Measurements from ENCODE around the gene ZNF384.
A peak's percentile ranks its signal among the peaks of the same experiment; 100 is the strongest.
"Not testable (repeated sequence)": the region's sequence is repeated elsewhere in the genome, so short reads cannot be mapped to it uniquely, and the experiment has no call there.

Gene ZNF384

DNA sequence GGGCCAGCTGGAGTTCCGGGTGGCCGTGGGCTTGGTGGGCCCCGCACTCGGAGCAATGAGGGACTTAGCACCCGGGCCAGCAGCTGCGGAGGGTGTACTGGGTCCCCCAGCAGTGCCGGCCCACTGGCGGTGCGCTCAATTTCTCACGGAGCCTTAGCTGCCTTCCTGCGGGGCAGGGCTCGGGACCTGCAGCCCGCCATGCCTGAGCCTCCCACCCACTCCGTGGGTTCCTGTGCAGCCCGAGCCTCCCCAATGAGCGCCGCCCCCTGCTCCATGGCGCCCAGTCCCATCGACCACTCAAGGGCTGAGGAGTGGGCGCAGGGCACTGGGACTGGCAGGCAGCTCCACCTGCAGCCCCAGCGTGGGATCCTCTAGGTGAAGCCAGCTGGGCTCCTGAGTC lies 19.2 kb upstream of the ZNF384 start:
- not testable (repeated sequence) for H3K4me3 Mint-ChIP-seq, H3K27ac Mint-ChIP-seq, H3K4me1 Mint-ChIP-seq, H3K36me3 Mint-ChIP-seq, H3K9me3 Mint-ChIP-seq, ATAC-seq
- peaks cover 56% of the 10 kb centered on the region for H3K27me3 Mint-ChIP-seq

DNA sequence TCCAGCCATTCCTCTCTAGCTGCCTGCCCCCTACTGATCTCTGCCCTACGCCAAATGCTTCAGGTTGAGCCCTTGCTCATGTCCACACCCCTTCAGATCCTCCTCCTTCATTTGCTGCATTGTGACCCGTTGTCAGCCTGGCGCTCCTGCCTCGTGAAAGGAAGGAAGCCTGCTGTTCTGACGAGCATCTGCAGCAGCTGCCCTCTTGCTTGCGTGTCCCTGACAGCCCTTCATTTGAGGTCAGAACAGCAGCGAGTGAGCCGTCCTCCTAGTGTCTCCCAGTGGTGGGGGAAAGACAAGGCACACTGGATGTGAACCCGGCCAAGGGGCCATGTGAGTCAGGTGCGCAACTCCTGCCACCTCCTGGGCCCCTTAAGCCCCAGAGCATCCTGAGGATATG lies 14.5 kb upstream of the ZNF384 start:
- peaks cover 77% of the 10 kb centered on the region for H3K27me3 Mint-ChIP-seq
- H3K27ac Mint-ChIP-seq, result no peak overlapping the region
- H3K4me3 Mint-ChIP-seq, result no peak overlapping the region
- ATAC-seq, result no peak
- H3K4me1 Mint-ChIP-seq, result peaks cover 20% of the 10 kb centered on the region
- peaks cover 3% of the 10 kb centered on the region for H3K9me3 Mint-ChIP-seq
- H3K36me3 Mint-ChIP-seq, result peaks cover 6% of the 10 kb centered on the region

DNA sequence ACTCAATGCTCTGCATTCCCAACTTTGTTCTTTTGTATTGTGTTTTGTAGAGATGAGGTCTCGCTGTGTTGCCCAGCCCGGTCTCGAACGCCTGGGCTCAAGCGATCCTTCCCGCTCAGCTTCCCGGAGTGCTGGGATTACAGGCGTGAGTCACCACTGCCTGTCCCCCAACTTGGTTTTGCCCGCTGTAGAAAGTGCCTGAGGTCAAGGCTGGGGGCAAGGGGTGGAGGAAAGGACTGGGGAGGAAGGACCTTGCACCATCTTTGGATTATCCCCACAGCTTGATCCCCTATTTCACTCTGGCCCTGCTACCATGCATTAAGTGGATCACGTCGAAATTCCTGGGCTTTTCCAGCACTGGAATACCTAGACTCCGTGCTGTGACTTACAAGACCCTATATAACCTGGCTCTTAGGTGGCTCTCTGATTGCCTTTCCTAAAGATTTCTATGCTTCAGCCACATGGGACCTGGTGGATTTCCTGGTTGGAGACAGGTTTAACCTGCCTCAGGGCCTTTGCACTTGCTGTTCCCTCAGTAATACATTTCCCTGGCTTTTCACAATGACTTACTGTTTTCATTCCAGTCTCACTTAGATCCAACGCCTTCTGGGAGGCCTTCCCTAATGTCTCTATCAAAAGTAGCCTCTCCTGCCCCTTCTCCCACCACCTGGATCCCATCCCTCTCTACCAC lies 12.0 kb upstream of the ZNF384 start:
- Mint-ChIP-seq H3K36me3 (peaks cover 6% of the 10 kb centered on the region), H3K27ac (no peak overlapping the region), H3K27me3 (peaks cover 65% of the 10 kb centered on the region), H3K4me3 (peak overlapping the region; percentile 63), H3K9me3 (peaks cover 3% of the 10 kb centered on the region), H3K4me1 (peaks cover 41% of the 10 kb centered on the region)
- ATAC-seq, result no peak

DNA sequence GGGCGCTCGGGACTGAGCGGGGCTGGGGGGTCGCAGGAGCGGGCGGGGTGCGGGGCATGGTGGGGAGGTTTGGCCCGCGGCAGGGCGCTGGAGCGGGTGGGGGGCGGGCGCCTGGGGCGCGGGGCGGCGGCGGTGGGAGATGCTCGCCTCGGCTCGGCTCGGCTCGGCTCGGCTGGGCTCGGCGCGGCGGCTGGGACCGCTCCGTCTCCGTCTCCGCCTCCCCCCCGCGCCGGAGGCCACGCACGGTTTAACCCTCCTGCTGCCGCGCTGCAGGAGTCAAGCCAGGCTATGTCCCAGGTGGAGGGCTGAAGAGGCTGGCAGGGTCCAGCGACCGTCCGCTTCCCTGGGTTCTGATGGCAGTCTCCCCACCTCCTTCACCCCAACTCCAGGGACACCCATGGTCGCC lies 11.5 kb upstream of the ZNF384 start, which contains the start of gene PIANP:
PIANP (minus strand) TSS at position 170 of the 406 bp plus-strand sequence. CDS start 2,754 bp downstream, outside the sequence.
- peak within 1 kb of the TSS; percentile 73 for H3K4me3 Mint-ChIP-seq
- H3K9me3 Mint-ChIP-seq, result peaks cover 3% of the 10 kb centered on the region
- H3K4me1 Mint-ChIP-seq, result peaks cover 46% of the 10 kb centered on the region
- ATAC-seq, result peak; percentile 3
- H3K36me3 Mint-ChIP-seq, result peaks cover 6% of the 10 kb centered on the region
- peaks cover 63% of the 10 kb centered on the region for H3K27me3 Mint-ChIP-seq
- peak within 1 kb of the TSS; percentile 62 for H3K27ac Mint-ChIP-seq

DNA sequence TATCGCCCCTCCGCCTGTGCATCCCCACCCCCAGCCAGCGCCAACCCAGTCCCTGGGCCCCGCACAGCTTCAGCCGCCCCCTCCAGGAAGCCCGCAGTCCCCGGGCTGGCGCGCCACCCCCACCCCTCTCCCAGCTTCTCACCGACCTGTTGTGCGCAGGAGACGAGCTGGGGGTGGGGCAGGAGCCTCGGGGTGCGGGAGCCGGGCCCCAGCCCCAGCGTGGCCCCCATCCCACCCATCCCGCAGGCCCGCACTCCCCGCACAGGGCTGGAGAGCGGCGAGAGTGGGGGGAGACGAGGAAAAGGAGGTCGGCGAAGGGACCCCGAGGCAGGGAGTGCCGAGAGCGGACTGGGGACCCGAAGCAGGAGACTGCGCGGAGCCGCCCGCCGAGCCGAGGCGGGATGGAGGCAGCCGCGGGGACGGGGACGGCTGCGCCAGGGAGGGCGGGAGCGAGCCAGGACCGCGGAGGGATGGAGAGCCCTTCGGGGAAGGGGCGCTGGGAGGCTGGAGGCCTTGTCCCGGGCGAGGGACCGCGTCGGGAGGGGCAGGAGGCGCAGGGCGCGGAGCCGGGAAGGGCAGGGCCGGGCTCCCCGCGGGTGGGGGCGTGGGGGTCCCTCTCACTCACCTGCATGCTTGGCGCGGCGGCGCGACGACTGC lies 10.9 kb upstream of the ZNF384 start:
- H3K36me3 Mint-ChIP-seq, result peaks cover 6% of the 10 kb centered on the region
- H3K27ac Mint-ChIP-seq, result peak overlapping the region; percentile 62
- H3K4me1 Mint-ChIP-seq, result peaks cover 52% of the 10 kb centered on the region
- ATAC-seq, result no peak
- peaks cover 58% of the 10 kb centered on the region for H3K27me3 Mint-ChIP-seq
- peak overlapping the region; percentile 73 for H3K4me3 Mint-ChIP-seq
- H3K9me3 Mint-ChIP-seq, result peaks cover 3% of the 10 kb centered on the region

DNA sequence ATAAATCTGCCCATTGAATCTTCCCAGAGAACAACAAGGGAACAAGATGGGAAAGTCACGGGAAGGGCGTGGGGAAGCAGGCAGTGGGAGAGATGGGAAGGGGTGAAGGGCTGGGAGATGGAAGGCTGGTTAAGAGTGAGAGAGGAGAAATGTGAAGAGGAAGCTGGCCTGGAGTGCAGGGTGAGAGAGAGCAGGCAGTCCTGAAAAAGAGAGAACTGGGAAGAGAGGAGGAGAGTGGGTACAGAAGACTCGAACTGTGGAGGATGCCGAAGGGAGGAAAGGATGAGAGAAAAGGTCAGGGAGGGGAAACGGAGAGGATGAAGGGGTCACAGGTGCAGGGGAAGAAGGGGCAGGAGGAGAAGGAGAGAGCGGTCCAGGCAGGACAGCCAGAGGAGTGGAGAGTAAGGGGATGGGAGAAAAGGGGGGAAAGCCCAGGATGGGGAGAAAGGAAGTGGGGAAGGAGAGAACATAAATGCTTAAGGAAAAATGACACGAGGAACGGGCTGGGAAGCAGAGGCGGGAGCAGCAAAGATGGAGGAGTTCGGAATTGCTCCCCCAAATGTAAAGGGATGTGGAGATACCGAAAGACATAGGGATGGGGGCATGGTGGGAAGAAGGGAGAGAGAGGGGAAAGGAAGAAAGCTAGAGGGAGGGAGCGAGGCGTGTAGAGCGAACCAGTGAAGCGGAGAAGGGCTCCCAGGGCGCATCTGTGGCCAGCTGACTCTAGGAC lies 10.2 kb upstream of the ZNF384 start:
- Mint-ChIP-seq H3K4me1 (peaks cover 59% of the 10 kb centered on the region), H3K36me3 (peaks cover 6% of the 10 kb centered on the region), H3K27ac (peak overlapping the region; percentile 62), H3K4me3 (peak overlapping the region; percentile 73), H3K27me3 (peaks cover 51% of the 10 kb centered on the region), H3K9me3 (peaks cover 3% of the 10 kb centered on the region)
- no peak for ATAC-seq

DNA sequence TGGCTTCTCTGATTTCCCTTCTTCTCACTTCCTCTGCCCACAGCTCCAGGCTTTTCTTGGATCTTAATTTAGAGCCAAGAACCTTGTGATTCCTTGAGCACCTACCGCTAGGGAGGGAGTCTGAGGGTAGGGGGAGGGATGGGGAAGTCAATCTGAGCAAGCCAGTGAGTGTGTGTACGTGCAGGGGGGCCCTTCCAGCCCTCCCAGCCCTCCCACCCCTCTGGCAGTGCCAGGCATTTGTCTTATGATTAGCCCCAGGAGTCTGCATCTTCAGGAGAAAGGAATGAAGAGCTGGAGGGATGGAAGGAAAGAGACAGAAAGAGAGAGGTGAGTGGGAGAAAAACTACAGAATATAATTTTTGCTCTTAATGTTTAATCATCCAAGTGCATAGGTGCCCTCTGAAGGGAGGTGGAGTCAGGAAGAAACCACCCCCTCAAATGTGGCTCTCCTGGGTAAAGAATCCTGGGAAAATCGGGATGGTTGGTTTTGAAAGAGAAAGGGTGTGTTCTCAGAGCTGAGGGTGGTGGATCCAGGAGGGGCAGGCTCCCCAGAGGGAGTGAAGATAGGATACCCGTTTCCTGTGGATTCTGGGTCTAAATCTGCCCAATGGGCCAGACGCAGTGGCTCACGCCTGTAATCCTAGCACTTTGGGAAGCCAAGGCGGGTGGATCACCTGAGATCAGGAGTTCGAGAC lies 9.3 kb upstream of the ZNF384 start:
- Mint-ChIP-seq H3K27ac (peak overlapping the region; percentile 62), H3K4me1 (peaks cover 68% of the 10 kb centered on the region), H3K27me3 (peaks cover 42% of the 10 kb centered on the region), H3K36me3 (peaks cover 6% of the 10 kb centered on the region), H3K9me3 (peaks cover 3% of the 10 kb centered on the region), H3K4me3 (no peak overlapping the region)
- no peak for ATAC-seq

DNA sequence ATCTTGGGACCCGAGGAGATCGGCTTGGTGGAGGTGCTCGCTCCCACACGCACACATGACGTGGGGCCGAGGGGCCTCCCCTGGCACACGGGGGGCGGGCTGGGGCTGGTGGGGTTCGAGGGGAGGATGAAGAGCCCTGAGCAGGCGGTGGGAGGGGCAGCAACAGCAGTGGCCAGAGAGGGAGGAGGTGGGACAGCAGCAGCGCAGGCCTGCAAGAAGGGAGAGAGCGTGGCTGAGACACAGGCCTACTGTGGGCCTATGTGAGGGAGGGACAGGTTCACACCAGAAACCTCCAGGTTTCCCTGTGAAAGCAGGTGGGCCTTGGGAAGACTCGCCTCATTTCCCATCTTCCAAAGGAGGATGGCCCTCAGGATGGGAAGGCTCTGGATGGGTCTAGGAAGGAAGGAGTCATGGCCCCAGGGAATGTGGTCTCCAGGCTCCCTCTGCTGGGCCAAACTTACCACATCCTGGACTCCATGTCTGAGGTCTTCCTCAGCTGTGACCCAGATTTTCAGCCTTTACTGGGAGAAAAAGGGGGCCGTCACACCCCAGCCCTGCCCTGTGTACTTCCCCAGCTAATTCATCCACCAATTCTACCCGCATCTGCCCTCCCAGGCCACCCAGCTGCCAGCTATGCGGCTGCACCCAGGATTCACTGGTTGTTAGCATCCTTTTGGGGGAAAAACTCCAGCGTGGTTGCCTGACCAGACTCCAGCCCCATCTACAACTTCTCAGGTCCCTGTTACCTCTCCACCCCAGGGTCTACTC lies 8.6 kb upstream of the ZNF384 start:
- Mint-ChIP-seq H3K9me3 (peaks cover 3% of the 10 kb centered on the region), H3K27me3 (peaks cover 34% of the 10 kb centered on the region), H3K4me3 (no peak overlapping the region), H3K36me3 (peaks cover 6% of the 10 kb centered on the region), H3K4me1 (peaks cover 72% of the 10 kb centered on the region), H3K27ac (peak overlapping the region; percentile 62)
- no peak for ATAC-seq

DNA sequence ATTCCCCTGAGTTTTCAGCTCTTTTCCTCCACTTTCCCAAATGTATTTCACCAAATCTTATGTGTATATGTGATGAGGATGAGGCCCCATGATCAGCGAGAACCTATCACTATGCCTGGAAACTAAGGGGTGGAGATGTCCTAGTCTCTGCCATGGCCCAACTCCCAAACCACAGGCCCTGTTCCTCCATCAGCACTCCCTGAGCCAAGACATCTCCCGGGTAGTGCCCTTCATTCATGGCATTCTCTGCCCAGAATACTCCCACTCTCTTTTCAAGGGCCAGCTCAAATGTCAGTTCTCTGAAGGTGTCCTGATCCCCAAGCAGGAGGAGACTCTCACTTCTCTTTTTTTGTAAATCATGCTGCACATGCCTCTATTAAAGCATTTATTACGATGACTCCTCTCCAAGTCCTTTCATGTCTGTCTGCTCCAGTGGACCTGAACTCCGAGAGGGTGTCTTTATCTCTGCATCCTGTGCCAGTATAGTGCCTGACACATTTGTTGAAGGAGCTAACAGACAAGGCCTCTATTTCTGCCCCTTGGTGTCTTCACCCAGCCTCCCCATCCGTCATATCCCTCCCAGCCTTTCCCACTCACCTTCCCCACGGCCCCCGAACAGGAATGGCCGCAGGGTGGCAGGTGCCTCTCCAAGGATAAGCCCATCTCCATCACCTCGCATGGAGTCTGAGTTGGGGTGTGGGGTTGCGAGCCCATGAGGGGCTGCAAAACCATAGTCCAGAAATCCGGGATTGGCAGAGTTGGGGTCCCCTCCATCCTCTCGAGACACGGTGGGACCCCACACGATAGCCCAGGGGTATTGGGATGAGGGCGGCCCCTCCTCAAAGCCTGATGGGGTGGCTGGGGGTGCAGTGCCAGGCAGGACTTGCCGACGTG lies 7.8 kb upstream of the ZNF384 start:
- Mint-ChIP-seq H3K27ac (peak overlapping the region; percentile 28), H3K4me3 (peak overlapping the region; percentile 13), H3K27me3 (peaks cover 26% of the 10 kb centered on the region), H3K4me1 (peaks cover 73% of the 10 kb centered on the region), H3K9me3 (peaks cover 3% of the 10 kb centered on the region), H3K36me3 (peaks cover 8% of the 10 kb centered on the region)
- ATAC-seq, result peak; percentile 92

DNA sequence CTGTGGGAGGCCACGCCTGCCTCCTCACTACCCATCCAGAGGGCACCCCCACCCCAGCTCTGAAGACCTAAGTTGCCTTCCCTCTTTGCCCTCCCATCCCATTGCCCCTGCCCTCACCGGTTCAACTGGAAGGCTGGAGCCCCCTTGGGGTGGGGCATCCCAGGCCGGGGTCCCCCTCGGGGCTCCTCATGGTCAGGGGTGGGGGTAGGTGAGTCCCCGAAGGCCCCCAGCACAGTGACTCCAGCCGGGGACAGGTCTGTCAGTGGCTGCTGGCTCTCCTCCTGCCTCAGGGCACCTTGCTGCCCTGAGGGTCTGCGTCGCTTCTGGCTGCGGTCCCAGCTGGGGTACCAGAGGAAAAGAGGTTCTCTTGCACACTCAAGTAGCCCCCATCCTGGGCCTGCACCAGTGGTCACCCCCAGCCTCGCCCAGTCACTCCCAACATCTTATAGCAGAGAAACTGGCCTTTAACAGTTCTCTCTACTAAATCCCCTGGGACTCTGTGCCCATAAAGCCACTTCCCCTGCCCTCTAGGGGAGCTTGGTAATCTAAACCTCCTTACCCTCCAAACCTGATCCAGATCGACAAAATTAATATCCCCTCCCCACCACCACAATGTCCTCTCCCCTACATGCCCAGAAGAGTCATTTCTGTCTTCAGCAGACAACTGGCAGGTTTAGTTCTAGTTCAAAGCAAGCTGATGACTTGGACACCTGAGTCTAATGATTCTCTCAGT lies 6.3 kb upstream of the ZNF384 start:
- Mint-ChIP-seq H3K4me3 (no peak overlapping the region), H3K27me3 (peaks cover 14% of the 10 kb centered on the region), H3K9me3 (no peaks in the 10 kb centered on the region), H3K36me3 (peaks cover 4% of the 10 kb centered on the region), H3K4me1 (peaks cover 74% of the 10 kb centered on the region), H3K27ac (no peak overlapping the region)
- ATAC-seq, result peak; percentile 40

DNA sequence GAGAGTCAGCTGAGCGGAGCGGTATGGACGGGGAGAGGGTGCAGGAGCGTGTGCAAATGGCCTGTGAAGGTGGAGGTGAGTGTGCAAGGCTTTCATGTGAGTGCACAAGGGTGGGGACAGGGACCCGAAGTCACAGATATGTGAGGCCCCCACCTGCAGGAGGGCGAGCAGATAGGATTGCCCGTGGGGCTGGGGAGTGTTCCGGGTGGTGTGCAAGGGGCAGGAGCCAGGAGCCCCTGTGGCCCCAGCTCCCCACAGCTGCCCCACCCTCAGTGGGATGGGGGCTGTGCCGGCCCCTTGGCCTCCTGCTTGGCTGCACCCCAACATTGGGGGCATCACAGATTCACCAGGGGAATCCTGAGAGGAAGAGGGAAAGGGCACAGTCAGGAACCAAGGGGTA lies 5.5 kb upstream of the ZNF384 start:
- Mint-ChIP-seq H3K27ac (peak overlapping the region; percentile 21), H3K4me1 (peaks cover 77% of the 10 kb centered on the region), H3K36me3 (peaks cover 4% of the 10 kb centered on the region), H3K27me3 (peaks cover 11% of the 10 kb centered on the region), H3K4me3 (no peak overlapping the region), H3K9me3 (no peaks in the 10 kb centered on the region)
- ATAC-seq, result no peak

DNA sequence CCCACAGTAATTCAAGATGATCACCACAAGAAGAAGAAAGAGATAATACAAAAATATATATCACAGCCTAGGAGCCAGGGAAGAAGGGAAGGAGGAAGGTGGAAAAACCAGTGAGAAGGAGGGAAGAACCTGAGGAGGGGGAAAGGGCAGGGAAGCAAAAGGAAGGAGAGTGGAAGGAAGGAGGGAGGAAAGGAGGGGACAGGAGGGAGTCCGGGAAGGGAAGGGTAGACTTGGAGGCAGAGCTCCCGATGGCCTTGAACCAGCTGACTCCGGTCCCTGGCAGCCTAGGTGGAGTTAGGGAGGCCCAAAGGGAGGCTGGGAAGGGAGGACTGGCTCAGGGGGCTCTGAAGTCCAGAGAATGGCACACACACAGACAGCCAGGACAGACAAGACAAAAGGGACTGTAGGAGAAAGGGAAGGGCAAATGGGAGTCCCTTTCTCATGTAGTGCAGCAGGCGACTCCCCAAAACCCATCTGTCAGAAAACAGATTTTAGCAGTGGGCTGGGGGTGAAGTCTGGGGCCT lies 4.7 kb upstream of the ZNF384 start:
- peaks cover 5% of the 10 kb centered on the region for H3K36me3 Mint-ChIP-seq
- peak overlapping the region; percentile 21 for H3K27ac Mint-ChIP-seq
- H3K27me3 Mint-ChIP-seq, result peaks cover 3% of the 10 kb centered on the region
- H3K4me3 Mint-ChIP-seq, result no peak overlapping the region
- no peaks in the 10 kb centered on the region for H3K9me3 Mint-ChIP-seq
- ATAC-seq, result no peak
- peaks cover 70% of the 10 kb centered on the region for H3K4me1 Mint-ChIP-seq

DNA sequence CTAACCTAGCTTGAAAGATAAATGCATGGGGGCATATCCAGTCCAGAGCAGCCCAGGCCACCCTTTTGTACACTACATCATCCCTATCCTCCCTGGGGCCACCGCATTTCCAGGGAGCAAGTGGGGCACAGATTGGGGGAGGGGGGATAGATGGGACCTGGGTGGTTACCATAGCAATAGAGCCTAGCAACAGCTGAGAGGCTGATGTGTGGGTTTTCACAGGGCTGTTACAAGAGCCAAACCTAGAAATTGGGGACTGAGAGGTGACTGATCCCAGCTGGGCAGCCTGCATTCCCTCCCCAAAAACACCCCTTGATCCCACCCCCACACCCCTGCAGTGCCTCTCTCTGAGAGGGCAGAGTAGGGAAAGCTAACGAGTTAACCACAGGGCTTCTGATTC lies 3.7 kb upstream of the ZNF384 start:
- no peaks in the 10 kb centered on the region for H3K9me3 Mint-ChIP-seq
- no peak overlapping the region for H3K27ac Mint-ChIP-seq
- peaks cover 13% of the 10 kb centered on the region for H3K36me3 Mint-ChIP-seq
- no peaks in the 10 kb centered on the region for H3K27me3 Mint-ChIP-seq
- peaks cover 73% of the 10 kb centered on the region for H3K4me1 Mint-ChIP-seq
- H3K4me3 Mint-ChIP-seq, result no peak overlapping the region
- ATAC-seq, result no peak
